ENCODE results near the gene CBFA2T3.

DNA sequence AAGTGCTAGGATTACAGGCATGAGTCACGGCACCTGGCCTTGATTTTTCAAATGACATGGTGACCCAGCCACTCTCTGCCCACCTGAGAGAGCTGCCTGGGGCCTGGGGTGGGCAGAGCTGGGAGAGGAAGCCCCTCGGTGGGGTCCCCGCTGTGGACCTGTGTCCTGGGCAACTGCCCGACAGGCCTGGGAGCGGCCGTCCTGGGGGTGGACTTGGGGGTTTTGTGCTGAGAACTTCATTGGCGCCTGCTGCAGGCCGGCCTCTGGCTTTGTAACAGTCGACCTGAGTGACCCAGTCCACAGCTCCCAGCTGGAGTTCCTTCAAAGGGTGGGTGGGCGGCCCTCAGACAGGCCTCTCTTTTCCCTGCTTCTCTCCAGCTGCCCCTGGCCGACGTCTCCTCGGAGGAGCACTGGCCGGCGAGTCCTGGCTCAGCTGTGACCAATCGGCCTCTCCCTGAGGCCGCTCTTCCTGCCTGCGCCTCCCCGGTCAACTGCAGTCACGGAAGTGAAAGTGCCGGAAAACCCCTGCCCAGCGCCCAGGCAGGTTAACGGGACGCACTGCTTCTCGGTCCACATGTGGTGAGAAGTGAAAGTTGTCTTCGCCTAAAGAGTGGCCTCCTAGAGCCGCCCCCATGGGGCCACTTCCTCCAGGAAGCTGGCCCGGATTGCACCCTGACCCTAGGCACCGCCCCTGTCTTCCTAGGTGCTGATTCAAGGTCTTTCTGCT lies 5.5 kb downstream of the CBFA2T3 start:
- TF ChIP-seq CTCF (IDR thresholded peaks at IDR 0.05 in 4 of 5, conservative IDR thresholded peaks at IDR 0.05 in 1 of 5) (no peak), POLR2A (IDR thresholded peaks at IDR 0.05) (no peak)
